HAP-1 (cell line): ENCODE results near the gene TMC1.
A peak's percentile ranks its signal among the peaks of the same experiment; 100 is the strongest.
"Not testable (repeated sequence)": the region's sequence is repeated elsewhere in the genome, so short reads cannot be mapped to it uniquely, and the experiment has no call there.

Experiments used
- DNase-seq, 2 experiments: peaks; one replicate each; pipeline ENCODE4 v3.0.0-alpha.2; 2016 to 2020; ENCODE audit warnings: low spot score in 2 of 2
- H3K27me3 ChIP-seq: fragments of 250-450 bp; sonication (Bioruptor Pico); 2 replicates; pipeline ENCODE4 v1.5.1; 2020; ENCODE audit warnings: low read depth, mild to moderate bottlenecking, moderate library complexity
- H3K36me3 ChIP-seq: fragments of 250-450 bp; sonication (Bioruptor Pico); replicated peaks from 2 replicates; pipeline ENCODE4 v1.5.1; 2020; ENCODE audit warnings: mild to moderate bottlenecking
- H3K4me1 ChIP-seq: fragments of 250-450 bp; sonication (Bioruptor Pico); 2 replicates; pipeline ENCODE4 v1.5.1; 2020; ENCODE audit warnings: mild to moderate bottlenecking
- H3K4me3 ChIP-seq: fragments of 250-450 bp; sonication (Bioruptor Pico); 2 replicates; pipeline ENCODE4 v1.5.1; 2020; ENCODE audit warnings: mild to moderate bottlenecking, moderate library complexity
- H3K9me3 ChIP-seq: fragments of 250-450 bp; sonication (Bioruptor Pico); 2 replicates; pipeline ENCODE4 v1.5.1; 2020; ENCODE audit warnings: mild to moderate bottlenecking, moderate library complexity
- in situ Hi-C: fragments of 300-500 bp; cut with MboI; formaldehyde crosslinking; loops from 3 replicates; pipeline ENCODE4 v1.14.3; 2020; ENCODE audit warnings: low sequenced_read_pairs, inconsistent platforms, mixed read lengths

Gene TMC1

GRCh38 chr9:72491242-72491641 is 30.2 kb upstream of the TMC1 start:
- Histone ChIP-seq H3K4me1 (peaks cover 64% of the 10 kb centered on the region), H3K27me3 (no peaks in the 10 kb centered on the region), H3K4me3 (no peak overlapping the region), H3K9me3 (no peaks in the 10 kb centered on the region), H3K36me3 (no peaks in the 10 kb centered on the region)
- in situ Hi-C loops: no loop called here
- no peak for DNase-seq

- Histone ChIP-seq H3K9me3 (no peaks in the 10 kb centered on the region), H3K4me3 (no peak overlapping the region), H3K27me3 (no peaks in the 10 kb centered on the region), H3K4me1 (peaks cover 60% of the 10 kb centered on the region), H3K36me3 (no peaks in the 10 kb centered on the region)
- DNase-seq: peak; percentile 59 to 99
- in situ Hi-C loops: no loop called here
Measured at GRCh38 chr9:72494051-72494450, 27.4 kb upstream of the TMC1 start.

GRCh38 chr9:72497447-72498046 is 23.9 kb upstream of the TMC1 start:
- H3K27me3 ChIP-seq: no peaks in the 10 kb centered on the region
- no peaks in the 10 kb centered on the region for H3K9me3 ChIP-seq
- H3K4me1 ChIP-seq: peaks cover 53% of the 10 kb centered on the region
- in situ Hi-C loops: no loop called here
- no peak overlapping the region for H3K4me3 ChIP-seq
- DNase-seq: no peak
- no peaks in the 10 kb centered on the region for H3K36me3 ChIP-seq

- Histone ChIP-seq H3K4me3 (no peak overlapping the region), H3K9me3 (no peaks in the 10 kb centered on the region), H3K36me3 (no peaks in the 10 kb centered on the region), H3K27me3 (no peaks in the 10 kb centered on the region), H3K4me1 (peaks cover 17% of the 10 kb centered on the region)
- in situ Hi-C loops: loop anchor here (10.0 kb wide), 1 partner anchor 88 kb away; no protein-coding TSS in a partner anchor
- no peak for DNase-seq
Measured at GRCh38 chr9:72506615-72507014, 14.8 kb upstream of the TMC1 start.

GRCh38 chr9:72509053-72509452 is 12.4 kb upstream of the TMC1 start:
- no peak for DNase-seq
- Histone ChIP-seq H3K27me3 (no peaks in the 10 kb centered on the region), H3K36me3 (no peaks in the 10 kb centered on the region), H3K9me3 (no peaks in the 10 kb centered on the region), H3K4me3 (no peak overlapping the region), H3K4me1 (peaks cover 24% of the 10 kb centered on the region)
- in situ Hi-C loops: loop anchor here (10.0 kb wide), 1 partner anchor 86 kb away; no protein-coding TSS in a partner anchor

- H3K36me3 ChIP-seq: no peaks in the 10 kb centered on the region
- no peak overlapping the region for H3K4me3 ChIP-seq
- H3K27me3 ChIP-seq: no peaks in the 10 kb centered on the region
- in situ Hi-C loops: loop anchor here (10.0 kb wide), 1 partner anchor 85 kb away; no protein-coding TSS in a partner anchor
- no peak for DNase-seq
- peaks cover 24% of the 10 kb centered on the region for H3K4me1 ChIP-seq
- no peaks in the 10 kb centered on the region for H3K9me3 ChIP-seq
Measured at GRCh38 chr9:72509635-72510034, 11.8 kb upstream of the TMC1 start.

GRCh38 chr9:72521011-72521410 is 397 bp upstream of the TMC1 start:
- DNase-seq, in situ Hi-C loops, H3K4me3 ChIP-seq, H3K36me3 ChIP-seq, H3K9me3 ChIP-seq, H3K27me3 ChIP-seq: not testable (repeated sequence)
- H3K4me1 ChIP-seq: peaks cover 53% of the 10 kb centered on the region

- peaks cover 60% of the 10 kb centered on the region for H3K4me1 ChIP-seq
- H3K36me3 ChIP-seq: no peaks in the 10 kb centered on the region
- H3K4me3 ChIP-seq: no peak overlapping the region
- H3K27me3 ChIP-seq: no peaks in the 10 kb centered on the region
- H3K9me3 ChIP-seq: no peaks in the 10 kb centered on the region
- in situ Hi-C loops: no loop called here
- peak; percentile 75 to 83 for DNase-seq
Measured at GRCh38 chr9:72524820-72525540, 3.6 kb downstream of the TMC1 start.

GRCh38 chr9:72526901-72527800 is 5.7 kb downstream of the TMC1 start:
- H3K4me1 ChIP-seq: peaks cover 54% of the 10 kb centered on the region
- peak; percentile 86 to 94 for DNase-seq
- 0 out of 2 replicates have a peak, but pooled peaks cover 2% of the 10 kb centered on the region for H3K9me3 ChIP-seq
- no peaks in the 10 kb centered on the region for H3K27me3 ChIP-seq
- H3K4me3 ChIP-seq: peak overlapping the region; percentile 22
- H3K36me3 ChIP-seq: no peaks in the 10 kb centered on the region; the same call in 1 of the 2 replicates
- in situ Hi-C loops: no loop called here

GRCh38 chr9:72527801-72528195 is 6.4 kb downstream of the TMC1 start:
- Histone ChIP-seq H3K27me3 (no peaks in the 10 kb centered on the region), H3K36me3 (no peaks in the 10 kb centered on the region; the same call in 1 of the 2 replicates), H3K9me3 (0 out of 2 replicates have a peak, but pooled peaks cover 2% of the 10 kb centered on the region), H3K4me1 (peaks cover 54% of the 10 kb centered on the region), H3K4me3 (peak overlapping the region; percentile 22)
- in situ Hi-C loops: no loop called here
- peak in 1 of 2 experiments; percentile 65 for DNase-seq

- no peaks in the 10 kb centered on the region for H3K27me3 ChIP-seq
- in situ Hi-C loops: no loop called here
- H3K9me3 ChIP-seq: 0 out of 2 replicates have a peak, but pooled peaks cover 2% of the 10 kb centered on the region
- H3K36me3 ChIP-seq: no peaks in the 10 kb centered on the region; the same call in 1 of the 2 replicates
- no peak overlapping the region for H3K4me3 ChIP-seq
- peaks cover 54% of the 10 kb centered on the region for H3K4me1 ChIP-seq
- DNase-seq: no peak
Measured at GRCh38 chr9:72529531-72529930, 8.1 kb downstream of the TMC1 start.

- Histone ChIP-seq H3K27me3 (no peaks in the 10 kb centered on the region), H3K9me3 (peaks cover 11% of the 10 kb centered on the region), H3K4me3 (no peak overlapping the region), H3K4me1 (peaks cover 16% of the 10 kb centered on the region), H3K36me3 (no peaks in the 10 kb centered on the region; the same call in 1 of the 2 replicates)
- in situ Hi-C loops: no loop called here
- no peak for DNase-seq
Measured at GRCh38 chr9:72533322-72533721, 11.9 kb downstream of the TMC1 start.

- DNase-seq: no peak
- no peaks in the 10 kb centered on the region for H3K27me3 ChIP-seq
- H3K4me1 ChIP-seq: peaks cover 9% of the 10 kb centered on the region
- H3K4me3 ChIP-seq: no peak overlapping the region
- in situ Hi-C loops: no loop called here
- no peaks in the 10 kb centered on the region; the same call in 1 of the 2 replicates for H3K36me3 ChIP-seq
- H3K9me3 ChIP-seq: peaks cover 14% of the 10 kb centered on the region
Measured at GRCh38 chr9:72534931-72535330, 13.5 kb downstream of the TMC1 start.
